IPS-18a (cell line): ENCODE measurements around the gene PPP2R3A.

Experiments
- H3K27ac ChIP-seq: one replicate; pipeline ENCODE4 v1.5.1; 2013; ENCODE audit warnings: low read length
- H3K27me3 ChIP-seq: one replicate; pipeline ENCODE4 v1.6.1; 2013; ENCODE audit warnings: mild to moderate bottlenecking, low read length; ENCODE audit not compliant: control insufficient read depth, insufficient read depth
- H3K36me3 ChIP-seq: one replicate; pipeline ENCODE4 v1.6.1; 2013; ENCODE audit warnings: low read depth, low read length; ENCODE audit not compliant: control insufficient read depth
- H3K4me1 ChIP-seq: one replicate; pipeline ENCODE4 v1.6.1; 2013; ENCODE audit warnings: low read depth, low read length; ENCODE audit not compliant: control insufficient read depth
- H3K4me3 ChIP-seq: one replicate; pipeline ENCODE4 v1.5.1; 2013; ENCODE audit warnings: low read length
- H3K9ac ChIP-seq: one replicate; pipeline ENCODE4 v1.6.1; 2013; ENCODE audit warnings: mild to moderate bottlenecking, low read length, moderate library complexity
- H3K9me3 ChIP-seq: one replicate; pipeline ENCODE4 v1.6.1; 2013; ENCODE audit warnings: low read depth, low read length; ENCODE audit not compliant: control insufficient read depth

Gene PPP2R3A

DNA sequence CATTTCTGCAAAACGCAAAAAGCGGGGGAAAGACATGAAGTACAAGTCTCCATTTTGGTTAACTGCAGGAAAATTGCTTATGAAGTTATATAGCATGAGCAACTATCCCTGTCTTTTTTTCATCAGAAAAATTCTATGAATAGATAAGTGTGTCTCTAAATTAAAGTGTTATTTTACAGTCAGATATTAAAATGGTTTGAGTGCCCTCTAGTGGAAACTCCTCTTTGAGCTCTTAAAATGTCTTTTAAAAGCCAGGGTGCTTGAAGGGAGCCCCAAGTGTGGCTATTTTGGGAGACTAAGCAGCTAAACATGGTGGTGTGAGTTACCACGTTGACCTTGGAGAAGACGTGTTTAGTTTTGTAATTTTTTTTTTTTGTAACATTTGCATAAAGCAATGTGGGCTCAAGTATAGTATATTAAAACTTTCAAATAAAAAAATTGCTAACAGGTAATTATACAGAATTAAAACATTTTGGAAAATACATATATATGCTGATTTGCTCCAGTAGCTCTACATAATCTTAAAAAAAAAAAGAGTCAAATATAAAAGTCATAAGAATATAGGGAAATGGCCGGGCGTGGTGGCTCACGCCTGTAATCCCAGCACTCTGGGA, 77.2 kb downstream of the PPP2R3A start:
- Histone ChIP-seq H3K9ac (no peak overlapping the region), H3K27ac (no peak overlapping the region), H3K4me1 (peaks cover 6% of the 10 kb centered on the region), H3K9me3 (no peaks in the 10 kb centered on the region), H3K4me3 (no peak overlapping the region), H3K36me3 (no peaks in the 10 kb centered on the region), H3K27me3 (no peaks in the 10 kb centered on the region)

DNA sequence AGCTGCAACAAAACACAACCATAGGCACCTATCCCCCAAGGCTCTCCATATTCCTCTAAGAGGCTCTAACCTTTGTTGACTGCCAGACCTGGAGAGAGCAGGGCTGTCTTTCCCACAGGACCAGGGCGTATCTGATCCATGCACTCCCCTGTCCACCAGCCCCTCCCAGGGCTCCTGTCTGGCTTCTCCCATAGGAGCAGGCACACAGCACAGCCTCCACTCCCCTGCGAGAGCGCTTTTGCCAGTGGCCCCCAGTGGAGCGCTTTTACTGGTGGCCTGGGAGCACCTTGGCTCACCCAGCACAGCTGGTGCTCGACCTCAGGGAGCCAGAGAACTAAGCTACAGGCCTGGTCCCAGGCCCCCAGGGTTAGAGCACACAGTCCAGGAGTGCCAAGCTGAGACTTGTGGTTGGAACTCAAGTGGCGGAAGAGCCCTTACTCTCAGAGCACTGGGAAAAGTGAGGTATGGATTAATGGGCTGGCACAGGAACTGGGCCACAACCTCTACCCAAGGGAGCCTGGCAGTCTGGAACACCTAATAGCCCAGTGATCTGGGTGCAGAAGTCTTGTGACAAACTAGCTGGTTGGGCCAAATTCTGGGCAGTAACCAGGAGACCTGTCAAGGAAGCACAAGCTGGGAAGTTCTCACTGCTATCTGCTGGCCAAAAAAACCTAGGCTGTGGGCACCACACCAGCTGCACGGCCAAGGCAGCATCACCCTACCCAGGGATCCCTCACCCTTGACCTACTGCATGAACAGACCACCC, 79.6 kb downstream of the PPP2R3A start:
- no peak overlapping the region for H3K27ac ChIP-seq

DNA sequence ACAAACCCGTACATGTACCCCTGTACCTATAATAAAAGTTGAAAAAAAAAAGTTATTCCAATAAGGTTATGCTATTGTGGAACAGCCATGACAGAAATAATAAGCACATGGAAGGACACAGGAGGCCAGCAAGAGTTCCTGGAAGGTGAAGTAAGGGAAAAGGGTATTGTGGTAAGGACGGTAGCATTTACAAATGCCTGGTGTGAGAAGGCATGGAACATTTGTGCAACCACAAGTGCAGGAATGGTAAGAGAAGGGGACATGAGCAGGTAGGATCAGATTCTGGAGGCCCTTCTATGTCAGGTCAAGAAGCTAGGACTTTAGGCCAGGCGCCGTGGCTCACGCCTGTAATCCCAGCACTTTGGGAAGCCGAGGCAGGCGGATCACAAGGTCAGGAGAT, 82.5 kb downstream of the PPP2R3A start:
- Histone ChIP-seq H3K27me3 (no peaks in the 10 kb centered on the region), H3K36me3 (peaks cover 3% of the 10 kb centered on the region), H3K9ac (no peak overlapping the region), H3K9me3 (no peaks in the 10 kb centered on the region), H3K27ac (no peak overlapping the region), H3K4me1 (no peaks in the 10 kb centered on the region), H3K4me3 (no peak overlapping the region)

More for the DNA sequence above, 79.6 kb downstream of the PPP2R3A start:
- Histone ChIP-seq H3K4me1 (peaks cover 6% of the 10 kb centered on the region), H3K36me3 (peaks cover 3% of the 10 kb centered on the region), H3K4me3 (no peak overlapping the region), H3K9me3 (no peaks in the 10 kb centered on the region), H3K27me3 (no peaks in the 10 kb centered on the region), H3K9ac (no peak overlapping the region)

DNA sequence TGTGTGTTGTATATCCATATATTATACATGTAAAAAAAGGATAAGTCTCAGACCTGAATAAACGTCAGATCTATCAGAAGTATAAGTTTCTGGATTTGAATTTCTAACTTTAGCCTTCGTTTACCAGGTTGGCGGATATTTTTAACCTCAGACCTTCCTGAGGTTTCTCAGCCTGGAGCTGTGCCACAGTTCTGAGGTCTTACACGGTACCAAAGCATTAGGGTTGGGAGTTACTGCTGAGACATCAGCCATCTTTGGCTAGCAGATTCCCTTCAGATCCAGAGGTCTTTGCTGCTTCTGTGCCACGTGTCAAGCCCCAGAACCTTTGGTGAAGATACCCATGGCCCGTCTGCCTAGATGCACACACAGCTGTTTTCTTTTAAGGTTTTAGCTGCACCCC, 84.7 kb downstream of the PPP2R3A start:
- H3K4me1 ChIP-seq = no peaks in the 10 kb centered on the region
- H3K4me3 ChIP-seq = no peak overlapping the region
- no peaks in the 10 kb centered on the region for H3K9me3 ChIP-seq
- H3K9ac ChIP-seq = no peak overlapping the region
- peaks cover 3% of the 10 kb centered on the region for H3K36me3 ChIP-seq
- H3K27me3 ChIP-seq = no peaks in the 10 kb centered on the region
- no peak overlapping the region for H3K27ac ChIP-seq

DNA sequence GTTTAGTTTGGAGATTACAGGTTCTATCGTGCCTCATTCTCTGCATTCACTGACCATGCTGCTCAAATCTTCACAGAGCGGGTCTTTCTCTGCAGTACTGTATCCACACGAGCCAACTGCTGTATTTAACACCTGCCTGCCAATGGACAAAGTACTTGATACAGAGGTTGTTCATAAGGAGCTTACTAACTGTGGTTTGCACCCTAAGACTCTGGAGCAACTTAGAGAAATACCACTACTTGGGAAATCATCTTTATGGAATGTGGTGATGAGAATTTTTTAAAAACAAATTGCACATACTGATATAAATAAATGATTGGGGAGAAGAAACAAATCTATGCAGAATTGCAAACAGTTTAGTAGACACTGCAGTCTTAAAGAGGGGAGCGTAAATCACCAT, 90.0 kb downstream of the PPP2R3A start:
- Histone ChIP-seq H3K36me3 (peaks cover 3% of the 10 kb centered on the region), H3K4me1 (no peaks in the 10 kb centered on the region), H3K9me3 (no peaks in the 10 kb centered on the region), H3K9ac (no peak overlapping the region), H3K27ac (no peak overlapping the region), H3K4me3 (no peak overlapping the region), H3K27me3 (no peaks in the 10 kb centered on the region)

DNA sequence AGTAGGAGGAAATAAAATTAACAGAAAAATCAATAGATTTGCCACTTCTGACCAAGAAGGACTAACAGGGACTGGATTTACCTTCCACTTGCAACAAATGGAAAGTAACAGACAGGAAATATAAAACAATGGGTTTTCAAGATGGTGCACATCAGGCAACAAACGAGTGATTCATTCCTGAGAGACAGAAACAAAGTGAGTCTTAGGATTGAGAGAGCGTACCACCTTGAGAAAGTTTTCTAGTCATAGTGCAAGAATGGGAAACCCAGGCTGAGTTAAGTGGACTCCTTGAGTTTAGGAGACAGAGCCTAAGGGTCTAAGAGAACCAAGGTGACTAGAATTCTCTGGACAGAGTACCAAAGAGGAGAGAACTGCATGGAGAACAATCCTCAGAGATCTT, 101.7 kb downstream of the PPP2R3A start:
- H3K27me3 ChIP-seq = no peaks in the 10 kb centered on the region
- H3K4me1 ChIP-seq = no peaks in the 10 kb centered on the region
- H3K27ac ChIP-seq = no peak overlapping the region
- no peak overlapping the region for H3K9ac ChIP-seq
- no peak overlapping the region for H3K4me3 ChIP-seq
- no peaks in the 10 kb centered on the region for H3K36me3 ChIP-seq
- no peaks in the 10 kb centered on the region for H3K9me3 ChIP-seq

DNA sequence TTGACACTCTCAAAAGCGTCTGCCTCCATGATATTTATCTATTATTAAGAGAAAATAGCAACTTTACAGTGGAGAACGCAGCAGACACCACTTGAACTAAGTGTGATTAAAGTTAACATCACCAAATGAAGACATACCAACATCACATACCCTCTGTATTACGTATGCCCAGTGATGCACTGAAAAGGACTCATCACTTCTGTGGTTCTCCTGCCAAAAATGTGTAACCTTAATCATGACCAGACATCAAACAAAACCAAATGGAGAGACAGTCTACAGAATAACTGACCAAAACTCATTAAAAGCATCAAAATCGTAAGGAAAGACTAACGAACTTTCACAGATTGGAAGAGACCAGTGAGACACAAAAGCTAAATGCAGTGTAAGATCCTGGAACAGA, 103.2 kb downstream of the PPP2R3A start:
- Histone ChIP-seq H3K27me3 (no peaks in the 10 kb centered on the region), H3K9me3 (no peaks in the 10 kb centered on the region), H3K9ac (no peak overlapping the region), H3K4me3 (no peak overlapping the region), H3K4me1 (no peaks in the 10 kb centered on the region), H3K27ac (no peak overlapping the region), H3K36me3 (no peaks in the 10 kb centered on the region)

DNA sequence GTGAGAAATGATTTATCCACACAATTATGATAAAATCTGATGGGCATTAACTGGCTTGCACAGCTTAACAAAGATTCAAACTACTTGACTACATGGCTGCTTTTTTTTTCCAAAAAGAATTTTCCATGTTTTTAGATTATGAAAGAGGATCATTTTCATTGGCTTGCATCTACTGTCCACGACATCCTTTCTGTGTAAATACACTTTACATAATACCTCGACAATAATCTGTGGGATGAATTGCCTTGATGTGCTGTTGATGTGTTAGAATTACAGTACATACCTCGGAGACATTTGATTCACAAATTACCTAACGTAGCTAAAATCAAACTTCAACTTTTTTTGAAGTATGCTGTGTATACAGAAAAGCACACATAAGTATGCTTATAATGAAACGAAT, 104.4 kb downstream of the PPP2R3A start:
- Histone ChIP-seq H3K27me3 (no peaks in the 10 kb centered on the region), H3K9ac (no peak overlapping the region), H3K9me3 (no peaks in the 10 kb centered on the region), H3K27ac (no peak overlapping the region), H3K36me3 (no peaks in the 10 kb centered on the region), H3K4me1 (no peaks in the 10 kb centered on the region), H3K4me3 (no peak overlapping the region)

DNA sequence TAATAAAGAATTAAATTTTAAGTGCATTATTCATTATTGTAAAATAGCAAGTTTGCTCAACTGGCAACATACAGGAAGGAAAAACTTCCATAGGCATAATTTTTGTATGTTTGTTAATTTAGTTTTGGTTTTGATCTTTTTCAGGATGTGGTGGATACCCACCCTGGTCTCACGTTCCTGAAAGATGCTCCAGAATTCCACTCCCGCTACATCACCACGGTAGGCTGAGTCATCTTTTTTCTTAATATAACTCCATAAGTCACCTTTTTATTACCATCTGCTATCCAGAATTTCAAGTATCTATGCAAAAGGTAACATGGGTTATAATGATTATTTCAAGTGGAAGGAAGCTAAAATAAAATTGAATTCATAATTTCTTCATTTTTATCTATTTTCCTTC, 104.8 kb downstream of the PPP2R3A start:
- H3K4me1 ChIP-seq = no peaks in the 10 kb centered on the region
- no peak overlapping the region for H3K4me3 ChIP-seq
- no peaks in the 10 kb centered on the region for H3K27me3 ChIP-seq
- H3K9ac ChIP-seq = no peak overlapping the region
- no peaks in the 10 kb centered on the region for H3K36me3 ChIP-seq
- H3K9me3 ChIP-seq = no peaks in the 10 kb centered on the region
- no peak overlapping the region for H3K27ac ChIP-seq

DNA sequence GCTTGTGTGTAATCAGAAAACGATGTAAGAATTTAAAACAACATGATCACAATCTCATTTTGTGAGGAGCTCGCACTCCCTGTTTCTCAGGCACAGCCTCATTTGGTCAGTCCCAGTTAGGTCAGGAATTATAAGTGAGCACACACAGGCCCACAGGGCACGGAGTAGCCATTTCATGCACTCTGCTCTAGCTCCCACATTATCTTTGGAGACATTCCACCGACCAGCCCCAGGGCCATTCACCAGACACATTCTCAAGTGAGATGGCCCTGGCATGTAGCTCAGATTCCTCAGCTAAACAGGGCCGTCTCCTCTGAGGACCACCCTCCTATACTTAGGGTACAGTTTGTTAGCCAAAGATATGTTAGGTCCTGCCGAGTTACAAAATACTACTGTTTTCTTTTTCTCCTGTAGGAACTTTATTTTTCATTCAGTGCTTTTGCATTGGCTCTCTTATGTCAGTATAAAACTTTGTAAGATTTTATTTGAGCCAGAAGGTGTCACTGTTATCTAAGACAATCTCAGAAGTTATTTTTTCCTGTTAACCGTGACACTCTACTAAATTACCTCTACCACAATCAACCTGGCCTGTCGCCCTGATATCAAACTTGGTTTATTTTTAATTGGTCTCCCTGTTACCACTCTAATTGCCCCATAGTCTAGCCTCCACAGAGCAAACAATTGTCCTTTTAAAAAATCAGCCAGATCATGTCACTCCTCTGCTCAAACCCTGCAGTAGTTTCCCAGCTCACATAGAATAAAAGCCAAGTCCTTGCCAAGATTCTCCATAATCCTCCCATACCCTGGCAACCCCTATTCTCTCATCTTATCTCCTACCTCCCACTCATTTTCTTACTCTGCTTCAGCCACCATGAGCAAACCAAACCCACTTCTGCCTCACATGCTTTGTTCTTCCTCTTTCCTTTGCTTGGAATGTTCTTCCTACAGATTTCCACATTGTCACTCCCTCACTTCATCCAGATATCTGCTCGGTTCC, 105.7 kb downstream of the PPP2R3A start:
- H3K9me3 ChIP-seq = no peaks in the 10 kb centered on the region
- H3K36me3 ChIP-seq = no peaks in the 10 kb centered on the region
- H3K9ac ChIP-seq = no peak overlapping the region
- H3K4me3 ChIP-seq = no peak overlapping the region
- no peaks in the 10 kb centered on the region for H3K4me1 ChIP-seq
- H3K27ac ChIP-seq = no peak overlapping the region
- no peaks in the 10 kb centered on the region for H3K27me3 ChIP-seq

DNA sequence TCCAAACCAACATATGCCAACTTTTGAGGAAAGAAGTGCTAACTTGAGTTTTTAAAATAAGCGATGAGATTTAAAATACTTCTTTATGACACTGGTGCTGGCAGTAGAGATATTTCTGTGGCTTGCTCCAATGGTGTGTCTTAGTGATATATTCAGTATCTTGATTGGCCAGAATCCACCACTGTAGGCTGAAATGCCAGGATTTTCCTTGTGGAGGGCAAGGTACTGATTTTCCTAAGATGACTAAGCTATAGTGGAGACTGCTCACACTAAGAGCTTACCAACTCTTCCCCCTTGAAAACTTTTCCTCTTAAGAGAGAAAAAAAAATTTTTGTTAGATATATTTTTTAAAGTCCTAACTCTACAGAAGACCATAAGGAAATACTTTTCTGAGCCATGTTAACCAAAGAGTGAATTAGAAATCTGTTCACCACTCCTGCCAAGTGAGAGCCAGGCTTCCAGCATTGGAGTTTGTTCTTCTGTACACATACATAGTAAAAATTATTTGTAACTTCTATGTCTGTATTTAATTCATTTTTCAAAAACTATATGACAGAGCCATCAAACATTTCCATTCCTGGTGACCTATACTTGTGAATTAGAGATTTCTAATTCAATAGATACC, 109.1 kb downstream of the PPP2R3A start:
- Histone ChIP-seq H3K9ac (no peak overlapping the region), H3K9me3 (no peaks in the 10 kb centered on the region), H3K27ac (no peak overlapping the region), H3K27me3 (no peaks in the 10 kb centered on the region), H3K4me1 (no peaks in the 10 kb centered on the region), H3K4me3 (no peak overlapping the region), H3K36me3 (no peaks in the 10 kb centered on the region)
